ENCODE measurements around the gene MINK1. TPM values are rescaled to one million over a fixed set of nuclear protein-coding genes. Genes with fewer than 3 reads are reported as not detected.

The MINK1 gene
- total and polyA plus RNA-seq, 2 of the 13 experiments (the other 11 are each of a cell fraction or from before 2014, with no cell fraction given), result 17.2 to 63.9 TPM

DNA sequence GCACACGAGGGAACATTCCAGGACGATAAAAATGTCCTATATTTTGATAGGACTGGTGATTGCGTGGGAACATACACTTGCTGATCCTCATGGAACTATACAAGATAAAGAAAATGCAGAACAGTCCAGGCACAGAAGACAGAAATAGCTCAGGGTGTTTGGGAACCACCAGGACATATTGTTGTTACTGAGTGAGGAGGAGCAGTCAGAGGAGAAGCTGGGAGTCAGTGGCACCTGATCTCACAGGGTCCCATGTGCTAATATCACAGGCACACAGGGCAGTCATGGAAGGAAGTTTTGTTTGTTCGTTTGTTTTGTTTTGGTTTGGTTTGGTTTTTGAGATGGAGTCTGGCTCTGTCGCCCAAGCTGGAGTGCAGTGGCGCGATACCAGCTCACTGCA is 20.4 kb upstream of the MINK1 start (continued):
- TF ChIP-seq, protein P1, sequence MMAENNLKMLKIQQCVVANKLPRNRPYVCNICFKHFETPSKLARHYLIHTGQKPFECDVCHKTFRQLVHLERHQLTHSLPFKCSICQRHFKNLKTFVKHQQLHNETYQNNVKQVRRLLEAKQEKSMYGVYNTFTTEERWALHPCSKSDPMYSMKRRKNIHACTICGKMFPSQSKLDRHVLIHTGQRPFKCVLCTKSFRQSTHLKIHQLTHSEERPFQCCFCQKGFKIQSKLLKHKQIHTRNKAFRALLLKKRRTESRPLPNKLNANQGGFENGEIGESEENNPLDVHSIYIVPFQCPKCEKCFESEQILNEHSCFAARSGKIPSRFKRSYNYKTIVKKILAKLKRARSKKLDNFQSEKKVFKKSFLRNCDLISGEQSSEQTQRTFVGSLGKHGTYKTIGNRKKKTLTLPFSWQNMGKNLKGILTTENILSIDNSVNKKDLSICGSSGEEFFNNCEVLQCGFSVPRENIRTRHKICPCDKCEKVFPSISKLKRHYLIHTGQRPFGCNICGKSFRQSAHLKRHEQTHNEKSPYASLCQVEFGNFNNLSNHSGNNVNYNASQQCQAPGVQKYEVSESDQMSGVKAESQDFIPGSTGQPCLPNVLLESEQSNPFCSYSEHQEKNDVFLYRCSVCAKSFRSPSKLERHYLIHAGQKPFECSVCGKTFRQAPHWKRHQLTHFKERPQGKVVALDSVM (CRISPR knock-in tag; IDR thresholded peaks at IDR 0.05), result no peak
- TF ChIP-seq, protein P2, sequence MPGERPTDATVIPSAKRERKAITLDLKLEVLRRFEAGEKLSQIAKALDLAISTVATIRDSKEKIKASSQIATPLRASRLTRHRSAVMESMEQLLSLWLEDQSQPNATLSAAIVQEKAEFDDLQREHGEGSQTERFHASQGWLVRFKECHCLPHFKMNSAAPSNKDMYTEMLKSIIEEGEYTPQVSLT (CRISPR knock-in tag; IDR thresholded peaks at IDR 0.05; ENCODE audit: borderline replicate concordance, low read depth), result no peak

DNA sequence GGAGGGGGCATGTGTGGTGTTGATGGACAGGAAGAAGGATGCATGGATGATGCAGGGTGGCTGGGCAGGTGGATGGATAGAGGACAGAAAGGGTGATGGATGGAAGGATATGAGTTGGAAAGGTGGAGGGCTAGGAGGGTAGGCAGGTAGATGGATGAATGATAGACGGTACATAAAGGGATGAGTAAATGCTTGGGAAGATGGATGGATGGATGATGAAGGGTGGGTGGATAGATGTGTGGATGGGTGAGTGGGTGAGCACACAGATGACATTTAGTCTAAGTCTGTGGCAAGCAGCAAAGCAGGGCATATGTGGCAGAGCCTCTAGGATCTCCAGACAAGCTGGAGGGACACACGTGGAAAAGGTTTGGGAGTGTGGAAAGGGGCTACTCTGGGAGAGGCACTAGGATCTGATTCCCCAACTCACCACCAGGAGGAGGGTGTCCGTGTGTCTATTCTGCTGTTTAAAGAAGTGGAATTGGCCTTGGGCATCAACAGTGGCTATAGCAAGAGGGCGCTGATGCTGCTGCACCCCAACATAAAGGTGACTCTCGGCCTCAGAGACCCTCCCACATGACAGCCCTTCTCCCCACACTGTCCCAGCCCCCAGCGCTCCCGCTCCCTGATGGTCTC is 18.0 kb upstream of the MINK1 start:
- intact Hi-C loops (cut with micrococcal nuclease; ENCODE audit: unreplicated experiment), result no loop called here
- FAIRE-seq (no peak), DNase-seq (ENCODE audit: low spot score) (no peak)
- TF ChIP-seq KDM4B (CRISPR knock-in tag; IDR thresholded peaks at IDR 0.05), result no peak
- no peak for TF ChIP-seq CBX5 (CRISPR knock-in tag; IDR thresholded peaks at IDR 0.05; ENCODE audit: borderline replicate concordance)
- no peak for TF ChIP-seq KAT8 (CRISPR knock-in tag; IDR thresholded peaks at IDR 0.05)
- TF ChIP-seq ZNF326 (CRISPR knock-in tag; IDR thresholded peaks at IDR 0.05; ENCODE audit: borderline replicate concordance), result no peak
- no peak for TF ChIP-seq ZNF431 (CRISPR knock-in tag; IDR thresholded peaks at IDR 0.05; ENCODE audit: borderline replicate concordance, low read depth)
- TF ChIP-seq ASH2L (IDR thresholded peaks at IDR 0.05; ENCODE audit: insufficient read length, low read depth, low read length), result no peak
- no peak for TF ChIP-seq ZNF776 (CRISPR knock-in tag; IDR thresholded peaks at IDR 0.05)
- no peak for TF ChIP-seq ARID2 (CRISPR knock-in tag; IDR thresholded peaks at IDR 0.05; ENCODE audit: borderline replicate concordance)
- no peak for TF ChIP-seq FLYWCH1 (CRISPR knock-in tag; IDR thresholded peaks at IDR 0.05)
- TF ChIP-seq RAD21 (CRISPR knock-in tag; IDR thresholded peaks at IDR 0.05), result peak; percentile 50; the same call in 1 of the 2 replicates
- no peak for TF ChIP-seq ZNF101 (CRISPR knock-in tag; IDR thresholded peaks at IDR 0.05; ENCODE audit: borderline replicate concordance, low read depth)
- no peak for TF ChIP-seq ZNF816 (CRISPR knock-in tag; IDR thresholded peaks at IDR 0.05; ENCODE audit: borderline replicate concordance)
- TF ChIP-seq PHB2 (IDR thresholded peaks at IDR 0.05; ENCODE audit: partially characterized antibody), result no peak
- TF ChIP-seq PCBP1 (IDR thresholded peaks at IDR 0.05; ENCODE audit: borderline replicate concordance, low read depth, low read length), result no peak
- TF ChIP-seq SMC3 (IDR thresholded peaks at IDR 0.05; ENCODE audit: low read length), result peak; percentile 19; the same call in 1 of the 2 replicates
- TF ChIP-seq ZNF558 (CRISPR knock-in tag; IDR thresholded peaks at IDR 0.05; ENCODE audit: borderline replicate concordance), result no peak
- TF ChIP-seq JUND (CRISPR knock-in tag; IDR thresholded peaks at IDR 0.05), result no peak
- no peak for TF ChIP-seq ZNF484 (CRISPR knock-in tag; IDR thresholded peaks at IDR 0.05; ENCODE audit: borderline replicate concordance, low read depth)
- no peak for TF ChIP-seq ZNF224 (CRISPR knock-in tag; IDR thresholded peaks at IDR 0.05)

More for the DNA sequence above, 18.0 kb upstream of the MINK1 start:
- Histone ChIP-seq H3K4me3 (replicated peaks in 1 of 3; ENCODE audit: insufficient read depth in 1 of 3, low read depth in 2 of 3, low read length in 3 of 3) (no peak overlapping the region), H3K9me3 (ENCODE audit: low read length) (no peaks in the 10 kb centered on the region), H3K79me2 (ENCODE audit: insufficient read depth, low read length) (no peaks in the 10 kb centered on the region), H2AFZ (ENCODE audit: low read length) (no peak overlapping the region), H3K9ac (ENCODE audit: insufficient read depth, low read depth, low read length) (no peak overlapping the region), H3K27me3 (ENCODE audit: control insufficient read depth in 1 of 2, insufficient read depth in 2 of 2, low read length in 2 of 2) (no peaks in the 10 kb centered on the region), H3K4me1 (ENCODE audit: insufficient read depth, low read length) (peaks cover 9% of the 10 kb centered on the region), H3K4me2 (ENCODE audit: low read depth, low read length) (no peak overlapping the region), H3K36me3 (replicated peaks in 1 of 2; ENCODE audit: control insufficient read depth in 1 of 2, insufficient read depth in 2 of 2, low read length in 2 of 2) (peaks cover 10 to 12% of the 10 kb centered on the region in 2 experiments; a peak in 4 of 5 replicates), H4K20me1 (ENCODE audit: insufficient read depth, low read length) (no peaks in the 10 kb centered on the region), H3K27ac (ENCODE audit: extremely low read length, insufficient read depth, low read length) (no peak overlapping the region)
- BruUV-seq (replicated peaks), result no TSS peak
- peak; percentile 65 for ATAC-seq
- WGBS (ENCODE audit: low lambda C conversion rate), result 78% methylated on average over 6 of the region's 7 CpGs
- POLR2A ChIA-PET, result no interaction called here
- in situ Hi-C loops (cut with HindIII; ENCODE audit: extremely low pct_ligation_motif_present, low pct_unique_long_range_greater_than_20kb), result no loop called here
- CTCF ChIA-PET (ENCODE audit: low intra/inter-chr PET ratio, low total read pairs), result interaction anchor here (1.2 to 1.3 kb wide), 2 partner anchors 67 to 74 kb away, joined by 3 to 6 read pairs; no protein-coding TSS in a partner anchor
